Ureter (tissue), 1 donor: ENCODE results near the gene MAML2. TPM values are rescaled to one million over a fixed set of nuclear protein-coding genes. Genes with fewer than 3 reads are reported as not detected.

Source experiments
- DNase-seq: peaks from one replicate; pipeline ENCODE4 v3.0.0-alpha.2; 2020; ENCODE audit warnings: low spot score
- total RNA-seq: library from RNA; stranded (reverse); gene quantifications from one replicate; pipeline ENCODE4 v1.2.4, GENCODE V29; 2023
- donor health status: DM: yes; HTN: yes; CAD: no.

Gene MAML2
- total RNA-seq, 1 donor from 2014 or later: 35.8 TPM

GRCh38 chr11:96103102-96103501 is 239.9 kb downstream of the MAML2 start:
- no peak for DNase-seq

- no peak for DNase-seq
Measured at GRCh38 chr11:96102664-96103078, 240.3 kb downstream of the MAML2 start.

- DNase-seq: no peak
Measured at GRCh38 chr11:96101146-96101545, 241.8 kb downstream of the MAML2 start.

GRCh38 chr11:96098511-96099241 is 244.3 kb downstream of the MAML2 start:
- no peak for DNase-seq

GRCh38 chr11:96097844-96098421 is 245.1 kb downstream of the MAML2 start:
- DNase-seq: no peak

GRCh38 chr11:96096360-96096759 is 246.6 kb downstream of the MAML2 start:
- DNase-seq: no peak

GRCh38 chr11:96095884-96096303 is 247.1 kb downstream of the MAML2 start:
- DNase-seq: no peak

- DNase-seq: no peak
Measured at GRCh38 chr11:96094156-96094555, 248.8 kb downstream of the MAML2 start.

- DNase-seq: no peak
Measured at GRCh38 chr11:96092511-96092910, 250.5 kb downstream of the MAML2 start.

GRCh38 chr11:96091476-96091875 is 251.5 kb downstream of the MAML2 start:
- DNase-seq: no peak

- no peak for DNase-seq
Measured at GRCh38 chr11:96090711-96091110, 252.3 kb downstream of the MAML2 start.

GRCh38 chr11:96088914-96089313 is 254.1 kb downstream of the MAML2 start:
- no peak for DNase-seq

GRCh38 chr11:96086111-96086510 is 256.9 kb downstream of the MAML2 start:
- no peak for DNase-seq

GRCh38 chr11:96085319-96085930 is 257.6 kb downstream of the MAML2 start:
- no peak for DNase-seq

GRCh38 chr11:96084610-96085318 is 258.2 kb downstream of the MAML2 start:
- DNase-seq: no peak

GRCh38 chr11:96082936-96083335 is 260.1 kb downstream of the MAML2 start:
- DNase-seq: no peak

GRCh38 chr11:96082002-96082899 is 260.7 kb downstream of the MAML2 start:
- no peak for DNase-seq

GRCh38 chr11:96081561-96081960 is 261.4 kb downstream of the MAML2 start:
- DNase-seq: no peak

- DNase-seq: no peak
Measured at GRCh38 chr11:96079691-96080090, 263.3 kb downstream of the MAML2 start.

- DNase-seq: no peak
Measured at GRCh38 chr11:96075532-96075959, 267.4 kb downstream of the MAML2 start.

- DNase-seq: no peak
Measured at GRCh38 chr11:96074551-96075310, 268.3 kb downstream of the MAML2 start.
